Lower leg skin (tissue), 3 donors: ENCODE data around the gene PEAR1.

ENCODE experiments used
- CTCF ChIP-seq, 3 donors: fragments of 450-650 bp; IDR thresholded peaks; one replicate each; pipeline ENCODE4 v1.5.1; 2016; ENCODE audit warnings: antibody characterized with exemption in 3 of 3, mild to moderate bottlenecking in 3 of 3, moderate library complexity in 2 of 3
- POLR2A ChIP-seq, 2 donors: fragments of 450-650 bp; IDR thresholded peaks; one replicate each; pipeline ENCODE4 v1.6.1; 2016 to 2017; ENCODE audit warnings: antibody characterized with exemption in 2 of 2, mild to moderate bottlenecking in 1 of 2, moderate library complexity in 1 of 2

GRCh38 chr1:156956333-156956732 lies 62.8 kb downstream of the PEAR1 start:
- TF ChIP-seq POLR2A (IDR thresholded peaks at IDR 0.05) = no peak
- TF ChIP-seq CTCF (IDR thresholded peaks at IDR 0.05) = no peak
